Measurements from ENCODE around the gene FAM111A. TPM values are rescaled to one million over a fixed set of nuclear protein-coding genes. Genes with fewer than 3 reads are reported as not detected.

FAM111A gene
- total and polyA plus RNA-seq, 9 of the 15 experiments (the other 6 are each of a cell fraction or from before 2014, with no cell fraction given) = 14.8 to 30.6 (median 20.1) TPM

DNA sequence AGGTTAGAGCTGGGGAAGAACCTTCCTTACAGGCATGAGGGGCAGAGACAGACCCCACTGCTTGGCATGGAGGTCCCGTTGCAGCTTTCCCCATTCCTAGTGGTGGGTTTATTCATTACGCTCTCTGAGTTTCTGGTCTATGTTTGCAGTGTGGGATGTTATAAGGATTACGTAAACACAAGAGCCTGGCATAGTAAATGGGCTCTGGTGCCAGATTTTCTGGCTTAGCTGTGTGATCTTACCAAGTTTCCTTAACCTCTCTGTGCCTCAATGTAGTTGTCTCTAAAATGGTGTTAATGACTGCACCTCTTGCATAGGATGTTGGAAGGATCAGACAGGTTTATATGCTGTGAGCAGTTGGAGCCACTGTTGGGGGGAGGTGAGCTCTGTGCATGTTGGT lies 44.4 kb downstream of the FAM111A start:
- FAIRE-seq (no peak), DNase-seq (ENCODE audit: extremely low read depth in 1 of 4, low spot score in 3 of 4) (no peak), ATAC-seq (no peak)
- H3K27ac ChIP-seq (ENCODE audit: extremely low read depth, low read depth, low read length) = no peak overlapping the region
- ChIA-PET CTCF (ENCODE audit: low intra/inter-chr PET ratio) (no interaction called here), POLR2A (no interaction called here)
- H3K79me2 ChIP-seq (ENCODE audit: control insufficient read depth, insufficient read depth, low read length) = no peaks in the 10 kb centered on the region
- BruUV-seq (replicated peaks) = no TSS peak
- H3K27me3 ChIP-seq (ENCODE audit: control insufficient read depth in 2 of 2, insufficient read depth in 2 of 2, low read length in 2 of 2) = peaks cover 2 to 47% of the 10 kb centered on the region in 2 experiments; a peak in 4 of 5 replicates
- no peaks in the 10 kb centered on the region for H3K9me3 ChIP-seq (replicated peaks; ENCODE audit: control insufficient read depth, insufficient read depth, low read depth, low read length)
- intact Hi-C loops (cut with micrococcal nuclease) (no loop called here), in situ Hi-C loops (cut with MboI) (loop anchor here (25.0 kb wide), 1 partner anchor 500 kb away; no protein-coding TSS in a partner anchor)
- no peak overlapping the region for H3K4me2 ChIP-seq (ENCODE audit: insufficient read depth, low read length)
- no peak overlapping the region for H3K9ac ChIP-seq (ENCODE audit: insufficient read depth in 1 of 2, low read depth in 2 of 2, low read length in 2 of 2)
- 11% methylated on average over 3 of the region's 3 CpGs for WGBS (ENCODE audit: insufficient coverage, low coverage, missing lambda C conversion rate)
- H3K9me1 ChIP-seq (ENCODE audit: control insufficient read depth, insufficient read depth, low read length) = no peaks in the 10 kb centered on the region
- TF ChIP-seq CBX8 (IDR thresholded peaks at IDR 0.05; ENCODE audit: borderline replicate concordance, extremely low read depth, low read depth, low read length, poor library complexity, severe bottlenecking) = no peak
- peak; percentile 41 for TF ChIP-seq RBM25 (IDR thresholded peaks at IDR 0.05; ENCODE audit: low read depth, low read length, severe bottlenecking)
- TF ChIP-seq DNMT1 (IDR thresholded peaks at IDR 0.05) = no peak
- TF ChIP-seq ZNF23 (CRISPR knock-in tag; IDR thresholded peaks at IDR 0.05) = no peak
- no peak overlapping the region for H2AFZ ChIP-seq (ENCODE audit: low read depth, low read length)
- peaks cover 0 to 2% of the 10 kb centered on the region in 2 experiments; a peak in 1 of 5 replicates for H3K4me1 ChIP-seq (replicated peaks in 1 of 2; ENCODE audit: control insufficient read depth in 2 of 2, insufficient read depth in 2 of 2, low read length in 2 of 2)
- H4K20me1 ChIP-seq (replicated peaks; ENCODE audit: control insufficient read depth, insufficient read depth, low read length) = no peaks in the 10 kb centered on the region
- no peak overlapping the region for H3K4me3 ChIP-seq
- H3K36me3 ChIP-seq (ENCODE audit: control insufficient read depth, insufficient read depth, low read length) = no peaks in the 10 kb centered on the region

DNA sequence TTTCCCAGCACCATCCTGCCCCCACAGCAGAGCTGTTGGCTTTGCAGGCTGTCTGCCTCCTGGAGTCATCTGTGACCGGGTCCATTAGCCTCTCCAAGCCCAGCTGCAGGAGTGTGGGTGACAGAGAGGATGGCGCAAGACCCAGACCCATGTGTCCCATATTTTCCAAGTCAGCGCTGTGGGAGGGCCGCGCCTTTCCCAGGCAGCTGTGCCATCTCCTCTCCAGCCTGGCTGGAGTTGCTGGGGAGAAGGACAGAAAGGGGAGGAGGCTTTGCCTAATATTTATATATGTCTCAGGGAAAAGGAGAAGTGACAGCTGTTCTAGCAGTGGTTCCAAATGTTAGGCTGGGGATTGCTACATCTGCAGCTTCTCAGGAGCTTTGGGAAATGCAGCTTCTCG lies 44.9 kb downstream of the FAM111A start:
- intact Hi-C loops (cut with micrococcal nuclease) = no loop called here
- 1% methylated on average over 6 of the region's 6 CpGs for WGBS (ENCODE audit: insufficient coverage, low coverage, missing lambda C conversion rate)
- ChIA-PET CTCF (ENCODE audit: low intra/inter-chr PET ratio) (no interaction called here), POLR2A (no interaction called here)
- H3K9ac ChIP-seq (ENCODE audit: insufficient read depth in 1 of 2, low read depth in 2 of 2, low read length in 2 of 2) = no peak overlapping the region
- DNase-seq (ENCODE audit: extremely low read depth in 1 of 4, low spot score in 3 of 4) (no peak), ATAC-seq (no peak), FAIRE-seq (no peak)
- H3K9me3 ChIP-seq (replicated peaks; ENCODE audit: control insufficient read depth, insufficient read depth, low read depth, low read length) = no peaks in the 10 kb centered on the region
- H3K27me3 ChIP-seq (ENCODE audit: control insufficient read depth in 2 of 2, insufficient read depth in 2 of 2, low read length in 2 of 2) = peaks cover 2 to 46% of the 10 kb centered on the region in 2 experiments; a peak in 4 of 5 replicates
- H4K20me1 ChIP-seq (replicated peaks; ENCODE audit: control insufficient read depth, insufficient read depth, low read length) = no peaks in the 10 kb centered on the region
- H3K9me1 ChIP-seq (ENCODE audit: control insufficient read depth, insufficient read depth, low read length) = no peaks in the 10 kb centered on the region
- in situ Hi-C loops (cut with MboI) = loop anchor here (25.0 kb wide), 1 partner anchor 500 kb away; no protein-coding TSS in a partner anchor
- H3K79me2 ChIP-seq (ENCODE audit: control insufficient read depth, insufficient read depth, low read length) = no peaks in the 10 kb centered on the region
- H3K4me2 ChIP-seq (ENCODE audit: insufficient read depth, low read length) = no peak overlapping the region
- no peak overlapping the region for H3K4me3 ChIP-seq
- no peaks in the 10 kb centered on the region for H3K4me1 ChIP-seq (replicated peaks in 1 of 2; ENCODE audit: control insufficient read depth in 2 of 2, insufficient read depth in 2 of 2, low read length in 2 of 2)
- no peak overlapping the region for H3K27ac ChIP-seq (ENCODE audit: extremely low read depth, low read depth, low read length)
- no TSS peak for BruUV-seq (replicated peaks)
- H2AFZ ChIP-seq (ENCODE audit: low read depth, low read length) = no peak overlapping the region
- no peaks in the 10 kb centered on the region for H3K36me3 ChIP-seq (ENCODE audit: control insufficient read depth, insufficient read depth, low read length)
- TF ChIP-seq KAT7 (CRISPR knock-in tag; IDR thresholded peaks at IDR 0.05; ENCODE audit: borderline replicate concordance) (no peak), FOSL1 (tag; conservative IDR thresholded peaks at IDR 0.05) (no peak), CREBBP (IDR thresholded peaks at IDR 0.05; ENCODE audit: low read depth, low read length) (no peak), GTF2F1 (IDR thresholded peaks at IDR 0.05; ENCODE audit: low read depth, low read length) (no peak), SMARCB1 (IDR thresholded peaks at IDR 0.05; ENCODE audit: insufficient read length, low read depth) (no peak), ZNF224 (CRISPR knock-in tag; IDR thresholded peaks at IDR 0.05) (no peak), KAT8 (IDR thresholded peaks at IDR 0.05; ENCODE audit: low read depth) (no peak), ZNF696 (CRISPR knock-in tag; conservative IDR thresholded peaks at IDR 0.05) (no peak)
- TF ChIP-seq, protein P1, sequence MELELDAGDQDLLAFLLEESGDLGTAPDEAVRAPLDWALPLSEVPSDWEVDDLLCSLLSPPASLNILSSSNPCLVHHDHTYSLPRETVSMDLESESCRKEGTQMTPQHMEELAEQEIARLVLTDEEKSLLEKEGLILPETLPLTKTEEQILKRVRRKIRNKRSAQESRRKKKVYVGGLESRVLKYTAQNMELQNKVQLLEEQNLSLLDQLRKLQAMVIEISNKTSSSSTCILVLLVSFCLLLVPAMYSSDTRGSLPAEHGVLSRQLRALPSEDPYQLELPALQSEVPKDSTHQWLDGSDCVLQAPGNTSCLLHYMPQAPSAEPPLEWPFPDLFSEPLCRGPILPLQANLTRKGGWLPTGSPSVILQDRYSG (tag; conservative IDR thresholded peaks at IDR 0.05; ENCODE audit: low read depth) = no peak
- TF ChIP-seq, protein P2, sequence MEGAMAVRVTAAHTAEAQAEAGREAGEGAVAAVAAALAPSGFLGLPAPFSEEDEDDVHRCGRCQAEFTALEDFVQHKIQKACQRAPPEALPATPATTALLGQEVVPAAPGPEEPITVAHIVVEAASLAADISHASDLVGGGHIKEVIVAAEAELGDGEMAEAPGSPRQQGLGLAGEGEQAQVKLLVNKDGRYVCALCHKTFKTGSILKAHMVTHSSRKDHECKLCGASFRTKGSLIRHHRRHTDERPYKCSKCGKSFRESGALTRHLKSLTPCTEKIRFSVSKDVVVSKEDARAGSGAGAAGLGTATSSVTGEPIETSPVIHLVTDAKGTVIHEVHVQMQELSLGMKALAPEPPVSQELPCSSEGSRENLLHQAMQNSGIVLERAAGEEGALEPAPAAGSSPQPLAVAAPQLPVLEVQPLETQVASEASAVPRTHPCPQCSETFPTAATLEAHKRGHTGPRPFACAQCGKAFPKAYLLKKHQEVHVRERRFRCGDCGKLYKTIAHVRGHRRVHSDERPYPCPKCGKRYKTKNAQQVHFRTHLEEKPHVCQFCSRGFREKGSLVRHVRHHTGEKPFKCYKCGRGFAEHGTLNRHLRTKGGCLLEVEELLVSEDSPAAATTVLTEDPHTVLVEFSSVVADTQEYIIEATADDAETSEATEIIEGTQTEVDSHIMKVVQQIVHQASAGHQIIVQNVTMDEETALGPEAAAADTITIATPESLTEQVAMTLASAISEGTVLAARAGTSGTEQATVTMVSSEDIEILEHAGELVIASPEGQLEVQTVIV (CRISPR knock-in tag; IDR thresholded peaks at IDR 0.05; ENCODE audit: borderline replicate concordance) = no peak
